ENCODE data around the gene MPZL1. TPM values are rescaled to one million over a fixed set of nuclear protein-coding genes. Genes with fewer than 3 reads are reported as not detected.
A peak's percentile ranks its signal among the peaks of the same experiment; 100 is the strongest.

MPZL1 gene
- total and polyA plus RNA-seq, 5 donors = 20.4 to 73.7 (median 58.5) TPM

DNA sequence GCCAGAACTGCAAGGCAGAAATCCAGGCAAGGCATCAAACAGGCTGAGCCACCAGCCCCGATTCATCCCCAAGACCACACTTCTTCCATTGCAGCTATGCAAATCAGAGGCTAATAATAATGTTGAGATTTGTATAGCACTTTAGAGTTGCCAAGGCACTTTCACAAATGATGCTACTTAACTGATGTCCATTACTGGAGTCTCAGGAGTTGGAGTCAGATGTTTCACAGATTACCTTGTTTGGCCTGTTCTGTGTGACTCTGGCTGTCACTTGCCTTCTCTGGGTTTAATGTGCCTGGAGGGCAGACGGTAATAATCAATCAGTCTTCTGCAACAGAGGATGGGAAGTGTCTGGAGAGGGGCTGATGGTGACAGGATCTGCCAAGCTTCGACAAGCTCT is 40.8 kb upstream of the MPZL1 start:
- Histone ChIP-seq H3K4me1 (ENCODE audit: control insufficient read depth, insufficient read depth, low read length) (peaks cover 35% of the 10 kb centered on the region), H3K27ac (ENCODE audit: low read length) (peak overlapping the region; percentile 95), H3K4me3 (ENCODE audit: low read length) (no peak overlapping the region), H3K27me3 (ENCODE audit: control insufficient read depth, insufficient read depth) (no peaks in the 10 kb centered on the region), H3K9me3 (ENCODE audit: control insufficient read depth, low read length) (no peaks in the 10 kb centered on the region)
- DNase-seq (no peak), ATAC-seq (no peak)
- intact Hi-C loops (cut with DNase I) = loop anchor here in 3 of 4 donors (5.0 to 10.0 kb wide), 2 partner anchors 46 to 49 kb away; partner anchors contain the start of gene RCSD1 (in 3 of the 3)
- 40% methylated on average over 3 of the region's 3 CpGs for WGBS

DNA sequence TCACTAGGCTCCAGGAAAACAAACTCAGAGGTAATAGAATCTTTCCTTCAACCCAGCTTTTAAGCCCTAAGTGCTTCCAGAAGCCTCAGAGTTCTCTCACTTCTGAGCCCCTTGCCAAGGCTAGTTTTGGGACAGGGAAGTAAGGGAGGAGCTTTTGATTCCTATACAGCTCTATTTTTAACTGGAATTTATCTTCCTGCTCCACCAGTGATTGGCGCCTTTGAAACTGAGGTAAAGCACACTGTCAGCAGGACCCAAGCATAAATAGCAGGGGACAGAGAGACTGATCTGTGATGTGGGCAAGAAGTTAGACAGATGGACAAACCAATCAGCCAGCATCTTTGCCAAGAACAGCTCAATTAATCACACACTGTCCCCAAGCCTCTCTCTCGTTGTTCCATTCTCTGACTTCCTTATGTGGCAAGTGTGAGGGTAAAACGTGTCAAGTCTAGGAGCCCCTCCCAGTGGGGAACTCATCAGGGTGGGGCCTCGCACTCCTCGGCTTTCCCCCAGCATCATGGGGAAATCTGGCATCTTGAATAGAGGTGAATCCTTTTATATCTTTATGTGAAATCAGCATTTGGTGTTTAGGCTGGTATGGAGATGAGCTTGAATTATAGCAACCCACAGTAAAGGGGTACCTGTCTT is 40.2 kb upstream of the MPZL1 start:
- WGBS = 17% methylated on average over 5 of the region's 5 CpGs
- DNase-seq = no peak
- intact Hi-C loops (cut with DNase I) = loop anchor here in 3 of 4 donors (5.0 to 10.0 kb wide), 2 partner anchors 47 to 49 kb away; partner anchors contain the start of gene RCSD1 (in 3 of the 3)
- H3K9me3 ChIP-seq (ENCODE audit: control insufficient read depth, low read length) = no peaks in the 10 kb centered on the region
- peak; percentile 79 to 85 for ATAC-seq
- peak overlapping the region; percentile 95 for H3K27ac ChIP-seq (ENCODE audit: low read length)
- no peaks in the 10 kb centered on the region for H3K27me3 ChIP-seq (ENCODE audit: control insufficient read depth, insufficient read depth)
- H3K4me1 ChIP-seq (ENCODE audit: control insufficient read depth, insufficient read depth, low read length) = peaks cover 38% of the 10 kb centered on the region
- H3K4me3 ChIP-seq (ENCODE audit: low read length) = no peak overlapping the region

DNA sequence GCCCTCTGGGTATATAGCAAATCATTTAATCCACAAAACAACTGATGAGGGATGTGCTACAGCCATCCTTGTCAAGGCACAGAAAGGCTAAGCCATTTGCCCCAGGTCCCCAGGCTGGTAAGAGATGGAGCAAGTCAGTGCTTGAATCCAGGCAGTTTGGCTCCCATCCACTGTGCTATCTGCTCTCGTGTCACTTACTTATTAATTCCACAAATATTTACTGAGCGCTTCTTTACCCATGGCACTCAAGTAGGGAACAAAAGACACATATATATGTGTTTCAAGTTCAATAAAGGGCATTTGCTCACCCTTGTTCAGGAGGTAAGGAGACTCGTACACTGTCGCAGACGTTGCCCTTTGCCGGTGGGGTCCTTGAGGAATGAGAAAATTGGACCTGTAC is 38.6 kb upstream of the MPZL1 start:
- Histone ChIP-seq H3K9me3 (ENCODE audit: control insufficient read depth, low read length) (no peaks in the 10 kb centered on the region), H3K4me3 (ENCODE audit: low read length) (no peak overlapping the region), H3K4me1 (ENCODE audit: control insufficient read depth, insufficient read depth, low read length) (peaks cover 38% of the 10 kb centered on the region), H3K27ac (ENCODE audit: low read length) (peak overlapping the region; percentile 82), H3K27me3 (ENCODE audit: control insufficient read depth, insufficient read depth) (no peaks in the 10 kb centered on the region)
- WGBS = 63% methylated on average over 6 of the region's 6 CpGs
- peak in 1 of 2 donors; percentile 5 for ATAC-seq
- DNase-seq = no peak
- intact Hi-C loops (cut with DNase I) = loop anchor here in 3 of 4 donors (5.0 to 10.0 kb wide), 2 partner anchors 48 to 51 kb away; partner anchors contain the start of gene RCSD1 (in 3 of the 3)

DNA sequence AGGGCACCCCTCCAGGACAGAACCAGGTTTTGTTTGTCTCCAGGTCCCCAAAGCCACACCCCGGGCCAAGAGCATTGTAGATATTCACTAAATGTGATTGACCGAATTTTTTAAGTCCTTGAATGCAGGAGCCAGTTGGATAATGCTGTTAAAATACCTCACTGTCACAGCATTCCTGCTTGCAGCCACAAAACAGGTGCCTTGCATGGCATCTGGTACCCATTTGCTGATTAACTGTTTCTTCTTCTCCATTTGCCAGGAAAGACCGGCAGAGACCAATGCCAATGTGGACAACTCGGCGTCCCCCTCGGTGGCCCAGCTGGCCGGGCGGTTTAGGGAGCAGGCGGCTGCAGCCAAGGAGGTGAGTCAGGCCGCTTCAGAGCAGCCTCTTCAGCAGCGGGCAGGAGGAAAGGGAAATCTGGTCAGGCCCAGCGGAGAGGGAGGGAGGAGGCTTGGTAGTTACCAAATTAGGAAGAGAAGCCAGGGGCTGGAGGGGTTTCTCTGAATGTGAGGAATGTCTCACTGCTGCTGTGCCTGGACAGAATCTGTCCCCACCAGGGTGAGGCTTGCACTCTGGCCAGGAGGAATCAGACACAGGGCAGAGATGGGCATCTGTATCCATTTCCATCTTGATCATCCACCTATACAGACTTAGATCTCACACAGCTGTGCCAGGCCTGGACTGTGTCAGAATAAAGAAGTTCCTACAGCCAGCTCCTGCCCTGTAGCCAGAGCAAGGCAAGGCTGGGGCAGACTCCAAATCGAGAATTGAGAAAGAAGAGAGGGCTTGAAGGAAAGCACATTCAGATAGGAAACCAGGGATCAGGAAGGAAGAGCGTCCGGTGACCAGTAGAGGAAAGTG is 37.9 kb upstream of the MPZL1 start:
- WGBS = 40% methylated on average over 15 of the region's 15 CpGs
- peak; percentile 40 to 71 (median 61) for DNase-seq
- H3K4me1 ChIP-seq (ENCODE audit: control insufficient read depth, insufficient read depth, low read length) = peaks cover 34% of the 10 kb centered on the region
- intact Hi-C loops (cut with DNase I) = loop anchor here in 3 of 4 donors (5.0 to 10.0 kb wide), 2 partner anchors 49 to 52 kb away; partner anchors contain the start of gene RCSD1 (in 3 of the 3)
- H3K9me3 ChIP-seq (ENCODE audit: control insufficient read depth, low read length) = no peaks in the 10 kb centered on the region
- peak; percentile 19 to 66 for ATAC-seq
- no peak overlapping the region for H3K4me3 ChIP-seq (ENCODE audit: low read length)
- no peaks in the 10 kb centered on the region for H3K27me3 ChIP-seq (ENCODE audit: control insufficient read depth, insufficient read depth)
- H3K27ac ChIP-seq (ENCODE audit: low read length) = peak overlapping the region; percentile 82

DNA sequence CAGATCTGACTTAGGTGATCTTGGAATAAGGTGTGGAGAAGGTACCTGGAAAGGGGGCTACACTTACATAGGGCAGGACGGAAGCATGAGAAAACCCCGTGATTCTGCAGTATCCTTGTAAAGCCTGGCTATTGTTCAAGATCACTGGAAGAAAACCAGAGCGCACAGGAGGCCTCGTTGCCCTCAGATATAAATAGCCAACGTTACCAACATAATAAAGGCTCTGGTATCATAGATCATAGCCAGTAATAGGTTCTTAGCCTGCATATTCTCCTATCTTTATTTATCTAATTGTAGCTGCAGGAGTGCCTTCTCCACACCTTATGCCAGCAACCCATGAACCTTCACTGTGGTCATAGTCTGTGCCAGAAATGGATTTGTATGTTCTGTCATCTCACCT is 35.9 kb upstream of the MPZL1 start:
- Histone ChIP-seq H3K27me3 (ENCODE audit: control insufficient read depth, insufficient read depth) (no peaks in the 10 kb centered on the region), H3K4me1 (ENCODE audit: control insufficient read depth, insufficient read depth, low read length) (peaks cover 20% of the 10 kb centered on the region), H3K27ac (ENCODE audit: low read length) (peak overlapping the region; percentile 76), H3K9me3 (ENCODE audit: control insufficient read depth, low read length) (no peaks in the 10 kb centered on the region), H3K4me3 (ENCODE audit: low read length) (no peak overlapping the region)
- intact Hi-C loops (cut with DNase I) = loop anchor here in 3 of 4 donors (5.0 to 10.0 kb wide), 4 partner anchors 51 to 129 kb away; partner anchors contain the start of gene RCSD1 (in 3 of the 3)
- DNase-seq (no peak), ATAC-seq (peak; percentile 1 to 8)
- WGBS = 41% methylated on average over 5 of the region's 5 CpGs

DNA sequence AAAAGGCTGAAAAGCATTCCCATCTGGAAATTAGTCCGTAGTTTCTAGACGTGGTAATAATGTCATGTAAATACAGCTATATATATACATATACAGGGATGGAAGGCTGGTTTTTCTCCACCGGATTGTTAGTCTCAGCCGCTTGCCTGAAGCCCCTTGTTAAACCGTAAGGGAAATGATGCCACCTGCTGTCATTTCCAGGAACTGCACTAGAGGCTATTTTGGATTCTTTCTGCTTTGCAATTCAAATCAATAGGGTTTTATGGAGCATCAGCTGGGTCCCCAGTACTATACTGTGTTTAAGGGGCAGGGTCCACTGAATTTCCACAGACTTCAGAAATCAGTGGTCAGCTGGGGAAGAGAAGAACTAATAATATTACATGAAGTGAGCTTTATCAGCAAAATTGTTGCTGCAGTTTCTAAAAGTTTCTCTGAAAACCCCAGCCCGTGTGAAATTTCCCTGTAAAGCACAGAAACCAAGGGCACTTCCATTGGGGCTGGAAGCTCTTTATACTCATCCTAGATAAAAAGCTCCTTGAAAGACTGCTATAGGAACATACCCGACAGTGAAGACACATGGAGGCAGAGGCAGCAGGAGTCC is 33.8 kb upstream of the MPZL1 start:
- intact Hi-C loops (cut with DNase I) = loop anchor here (1.0 to 10.0 kb wide), 6 partner anchors 53 to 131 kb away; partner anchors contain the start of gene RCSD1 (in 3 of the 4)
- WGBS = 23% methylated on average over 7 of the region's 7 CpGs
- no peak overlapping the region for H3K27ac ChIP-seq (ENCODE audit: low read length)
- H3K27me3 ChIP-seq (ENCODE audit: control insufficient read depth, insufficient read depth) = no peaks in the 10 kb centered on the region
- H3K4me3 ChIP-seq (ENCODE audit: low read length) = no peak overlapping the region
- DNase-seq (peak in 2 of 3 donors; percentile 55 to 63), ATAC-seq (peak; percentile 5 to 46)
- H3K4me1 ChIP-seq (ENCODE audit: control insufficient read depth, insufficient read depth, low read length) = peaks cover 12% of the 10 kb centered on the region
- no peaks in the 10 kb centered on the region for H3K9me3 ChIP-seq (ENCODE audit: control insufficient read depth, low read length)

DNA sequence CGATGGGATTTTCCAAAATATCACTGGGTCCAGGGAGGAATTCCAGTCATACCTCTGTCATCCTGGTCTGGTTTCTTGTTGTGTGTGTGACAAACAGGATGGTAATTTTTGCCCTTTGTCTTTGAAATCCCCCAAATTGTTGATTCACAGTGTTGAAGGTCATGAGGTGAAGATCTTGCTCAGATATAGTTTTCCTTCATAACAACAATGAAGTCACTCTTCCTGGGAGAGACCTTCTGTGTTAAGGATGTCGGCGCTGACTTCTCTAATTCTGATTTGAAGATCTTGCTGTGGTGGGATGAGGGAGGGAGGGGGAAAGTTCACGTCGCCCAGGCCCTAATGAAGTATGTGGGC is 32.2 kb upstream of the MPZL1 start:
- Histone ChIP-seq H3K27ac (ENCODE audit: low read length) (no peak overlapping the region), H3K27me3 (ENCODE audit: control insufficient read depth, insufficient read depth) (no peaks in the 10 kb centered on the region), H3K4me1 (ENCODE audit: control insufficient read depth, insufficient read depth, low read length) (peaks cover 6% of the 10 kb centered on the region), H3K9me3 (ENCODE audit: control insufficient read depth, low read length) (no peaks in the 10 kb centered on the region), H3K4me3 (ENCODE audit: low read length) (no peak overlapping the region)
- intact Hi-C loops (cut with DNase I) = loop anchor here (2.0 to 10.0 kb wide), 5 partner anchors 55 to 132 kb away; partner anchors contain the start of gene RCSD1 (in 3 of the 4)
- DNase-seq = no peak
- no peak for ATAC-seq
- WGBS = 71% methylated on average over 5 of the region's 5 CpGs

DNA sequence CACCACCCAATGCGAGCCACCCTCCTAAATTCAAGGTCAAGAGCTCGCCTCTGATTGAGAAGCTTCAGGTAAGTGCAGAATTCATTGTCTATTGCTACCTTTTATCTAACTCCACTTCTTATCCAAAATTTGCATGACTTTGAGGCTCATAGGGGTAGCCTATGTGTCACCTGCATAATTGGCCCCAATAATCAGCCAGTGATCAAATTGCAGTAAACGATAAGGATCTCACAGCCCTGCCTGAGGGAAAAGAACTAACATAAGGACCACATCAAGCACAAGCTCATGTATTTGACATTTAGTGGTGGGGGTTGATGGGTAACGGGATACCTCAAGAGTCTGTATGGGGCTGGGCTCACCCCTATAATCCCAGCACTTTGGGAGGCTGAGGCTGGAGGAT is 31.7 kb upstream of the MPZL1 start:
- 90% methylated on average over 4 of the region's 4 CpGs for WGBS
- intact Hi-C loops (cut with DNase I) = no loop called here
- H3K27ac ChIP-seq (ENCODE audit: low read length) = no peak overlapping the region

DNA sequence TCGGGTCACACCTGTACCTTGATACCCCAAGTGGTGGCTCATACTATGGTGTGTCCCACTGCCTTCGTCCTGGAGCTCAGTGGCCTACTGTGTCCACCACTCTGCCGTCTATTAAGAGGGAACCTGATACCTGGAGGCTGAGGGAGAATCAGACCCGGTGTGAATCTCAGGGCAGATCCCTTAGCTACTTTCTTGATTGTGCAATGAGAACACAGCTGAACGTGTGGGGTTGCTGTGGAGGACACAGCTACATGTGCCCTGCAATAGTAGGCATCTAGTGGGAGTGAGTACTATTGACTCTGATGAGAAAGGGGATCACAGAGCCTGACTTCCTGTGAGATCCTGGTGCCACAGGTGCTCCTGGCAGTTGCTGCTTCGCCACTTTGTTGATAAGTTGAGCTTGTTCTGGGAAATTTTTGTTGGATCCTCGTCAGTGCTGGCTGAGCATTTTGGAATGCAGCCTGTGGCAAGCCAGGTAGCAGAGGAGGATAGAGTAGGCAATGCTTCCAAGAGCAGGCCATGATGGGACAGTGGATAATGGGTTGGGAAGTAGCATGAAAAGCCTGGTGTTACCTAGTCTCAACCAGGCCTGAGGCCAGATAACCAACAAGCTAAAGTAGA is 28.2 kb upstream of the MPZL1 start:
- Histone ChIP-seq H3K4me3 (ENCODE audit: low read length) (no peak overlapping the region), H3K27ac (ENCODE audit: low read length) (no peak overlapping the region), H3K9me3 (ENCODE audit: control insufficient read depth, low read length) (no peaks in the 10 kb centered on the region), H3K4me1 (ENCODE audit: control insufficient read depth, insufficient read depth, low read length) (peaks cover 12% of the 10 kb centered on the region), H3K27me3 (ENCODE audit: control insufficient read depth, insufficient read depth) (no peaks in the 10 kb centered on the region)
- intact Hi-C loops (cut with DNase I) = no loop called here
- no peak for ATAC-seq
- WGBS = 87% methylated on average over 7 of the region's 7 CpGs
- no peak for DNase-seq

More for the DNA sequence above, 31.7 kb upstream of the MPZL1 start:
- ATAC-seq (no peak), DNase-seq (no peak)
- no peak overlapping the region for H3K4me3 ChIP-seq (ENCODE audit: low read length)
- H3K27me3 ChIP-seq (ENCODE audit: control insufficient read depth, insufficient read depth) = no peaks in the 10 kb centered on the region
- H3K4me1 ChIP-seq (ENCODE audit: control insufficient read depth, insufficient read depth, low read length) = peaks cover 6% of the 10 kb centered on the region
- H3K9me3 ChIP-seq (ENCODE audit: control insufficient read depth, low read length) = no peaks in the 10 kb centered on the region

DNA sequence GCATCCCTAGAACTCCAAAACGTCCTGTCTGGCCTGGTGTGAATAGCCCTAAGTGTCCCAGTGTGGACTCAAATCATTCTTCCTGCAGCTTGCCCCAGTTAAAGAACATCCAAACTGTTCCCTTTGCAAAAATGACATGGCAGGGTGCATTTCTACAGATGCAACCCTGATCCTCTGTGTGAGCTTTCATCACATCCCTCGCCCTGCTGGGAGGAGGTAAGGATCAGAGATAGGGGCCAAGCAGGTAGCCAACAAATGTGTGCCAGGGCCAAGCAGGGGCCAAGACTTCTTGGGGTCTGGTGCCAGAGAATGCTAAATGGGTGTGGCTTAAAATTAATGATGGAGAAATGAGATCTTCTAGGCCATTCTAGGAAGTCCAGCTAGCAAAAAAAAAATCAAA is 27.1 kb upstream of the MPZL1 start:
- intact Hi-C loops (cut with DNase I) = no loop called here
- ATAC-seq (no peak), DNase-seq (no peak)
- H3K4me1 ChIP-seq (ENCODE audit: control insufficient read depth, insufficient read depth, low read length) = peaks cover 12% of the 10 kb centered on the region
- no peak overlapping the region for H3K4me3 ChIP-seq (ENCODE audit: low read length)
- H3K27me3 ChIP-seq (ENCODE audit: control insufficient read depth, insufficient read depth) = no peaks in the 10 kb centered on the region
- WGBS = 60% methylated on average over 2 of the region's 2 CpGs
- H3K9me3 ChIP-seq (ENCODE audit: control insufficient read depth, low read length) = no peaks in the 10 kb centered on the region
- no peak overlapping the region for H3K27ac ChIP-seq (ENCODE audit: low read length)

Data from right cardiac atrium (tissue), 5 donors.